Activated T-cell treated with anti-CD3 and anti-CD28 coated beads, Interleukin-2, amount 50 U/mL, for 1 hour (primary cell): ENCODE results near the gene ARG2.

ENCODE experiments used
- DNase-seq: peaks from one replicate; pipeline ENCODE4 v3.0.0-alpha.2; 2020

The ARG2 gene

DNA sequence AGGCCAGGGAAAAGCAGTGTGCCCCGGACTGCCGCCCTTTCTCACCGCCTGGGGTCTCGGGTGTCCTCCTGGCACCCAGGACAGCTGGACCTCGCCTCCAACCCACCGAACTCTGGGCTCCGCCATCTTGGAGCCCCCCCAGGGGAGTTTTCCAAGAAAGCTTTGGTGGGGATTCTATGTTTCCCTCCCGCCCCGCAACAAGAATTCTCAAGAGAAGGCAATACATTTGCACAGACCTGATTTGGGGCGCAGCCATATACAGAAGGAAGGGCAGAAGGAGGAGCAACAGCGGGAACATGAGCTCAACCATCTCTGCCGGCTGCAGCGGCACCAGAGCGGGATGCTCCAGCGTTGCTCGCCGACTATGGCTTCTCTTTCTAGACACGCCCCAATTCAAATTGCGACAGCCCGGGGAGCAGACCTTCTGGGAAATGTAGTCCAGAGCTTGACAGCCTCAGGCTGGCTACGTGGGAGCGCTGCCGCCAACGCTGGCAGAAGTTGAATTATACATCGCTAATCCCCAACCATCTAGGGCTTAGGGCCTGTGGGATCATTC lies 75.8 kb downstream of the ARG2 start, which contains the start of gene RDH11:
TSS of gene RDH11 (minus strand) at position 371 of the 556 bp plus-strand sequence. CDS start at position 310, 61 bp downstream.
- peak; percentile 79 for DNase-seq

GRCh38 chr14:67697006-67697405 lies 77.3 kb downstream of the ARG2 start:
- DNase-seq: no peak

DNA sequence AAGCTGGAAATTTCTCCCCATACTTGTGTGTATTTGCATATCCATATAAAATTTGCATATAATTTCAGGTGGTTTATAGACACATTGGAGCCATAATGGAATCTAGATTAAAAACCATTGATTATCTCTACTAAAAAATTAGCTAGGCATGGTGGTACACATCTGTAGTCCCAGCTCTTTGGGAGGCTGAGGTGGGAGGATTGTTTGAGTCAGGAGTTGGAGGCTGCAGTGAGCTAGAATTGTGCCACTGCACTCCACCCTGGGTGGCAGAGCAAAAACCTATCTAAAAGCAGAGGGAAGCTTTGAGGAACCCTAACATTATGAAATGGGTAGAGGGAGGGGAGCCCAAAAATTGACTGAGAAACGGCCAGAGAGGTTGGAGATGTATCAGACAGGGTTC lies 78.5 kb downstream of the ARG2 start:
- no peak for DNase-seq
